ENCODE measurements around the gene JAGN1.

DNA sequence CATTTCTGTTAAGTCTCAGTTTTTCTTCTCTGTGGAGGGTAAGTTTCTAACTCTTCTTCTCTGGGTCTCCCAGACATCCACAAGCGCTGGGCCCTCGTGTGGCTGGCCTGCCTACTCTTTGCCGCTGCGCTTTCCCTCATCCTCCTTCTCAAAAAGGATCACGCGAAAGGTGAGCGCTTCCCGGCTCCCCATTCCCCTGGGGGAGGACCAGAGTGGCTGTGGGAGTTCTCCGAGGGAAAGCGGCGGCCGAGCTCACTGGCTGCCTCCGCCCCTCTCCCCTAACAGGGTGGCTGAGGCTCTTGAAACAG, 42.1 kb downstream of the JAGN1 start:
- TF ChIP-seq, protein P1, sequence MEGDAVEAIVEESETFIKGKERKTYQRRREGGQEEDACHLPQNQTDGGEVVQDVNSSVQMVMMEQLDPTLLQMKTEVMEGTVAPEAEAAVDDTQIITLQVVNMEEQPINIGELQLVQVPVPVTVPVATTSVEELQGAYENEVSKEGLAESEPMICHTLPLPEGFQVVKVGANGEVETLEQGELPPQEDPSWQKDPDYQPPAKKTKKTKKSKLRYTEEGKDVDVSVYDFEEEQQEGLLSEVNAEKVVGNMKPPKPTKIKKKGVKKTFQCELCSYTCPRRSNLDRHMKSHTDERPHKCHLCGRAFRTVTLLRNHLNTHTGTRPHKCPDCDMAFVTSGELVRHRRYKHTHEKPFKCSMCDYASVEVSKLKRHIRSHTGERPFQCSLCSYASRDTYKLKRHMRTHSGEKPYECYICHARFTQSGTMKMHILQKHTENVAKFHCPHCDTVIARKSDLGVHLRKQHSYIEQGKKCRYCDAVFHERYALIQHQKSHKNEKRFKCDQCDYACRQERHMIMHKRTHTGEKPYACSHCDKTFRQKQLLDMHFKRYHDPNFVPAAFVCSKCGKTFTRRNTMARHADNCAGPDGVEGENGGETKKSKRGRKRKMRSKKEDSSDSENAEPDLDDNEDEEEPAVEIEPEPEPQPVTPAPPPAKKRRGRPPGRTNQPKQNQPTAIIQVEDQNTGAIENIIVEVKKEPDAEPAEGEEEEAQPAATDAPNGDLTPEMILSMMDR (conservative IDR thresholded peaks at IDR 0.05 in 1 of 2, IDR thresholded peaks at IDR 0.05 in 1 of 2; ENCODE audit: extremely low read depth in 1 of 2, insufficient read depth in 1 of 2, low read depth in 1 of 2, low read length in 2 of 2) = no peak
- TF ChIP-seq EZH2 (IDR thresholded peaks at IDR 0.05; ENCODE audit: borderline replicate concordance, low read length) = no peak

Data from mammary epithelial cell (primary cell).